Vagina (tissue), 2 donors: ENCODE results near the gene ADAMTS16. TPM values are rescaled to one million over a fixed set of nuclear protein-coding genes. Genes with fewer than 3 reads are reported as not detected.

Experiments
- DNase-seq, 2 donors: peaks; one replicate each; pipeline ENCODE4 v3.0.0-alpha.2; 2017; ENCODE audit errors: extremely low spot score in 2 of 2
- H3K27ac ChIP-seq: fragments of 200-600 bp; sonication (generic); one replicate; pipeline ENCODE4 v1.5.1; 2019
- H3K27me3 ChIP-seq: fragments of 200-600 bp; sonication (generic); one replicate; pipeline ENCODE4 v1.5.1; 2019
- H3K36me3 ChIP-seq, 2 donors: fragments of 200-600 bp; sonication (generic); one replicate each; pipeline ENCODE4 v1.5.1; 2017 to 2019
- H3K4me1 ChIP-seq: fragments of 200-600 bp; sonication (generic); one replicate; pipeline ENCODE4 v1.5.1; 2019
- H3K4me3 ChIP-seq, 2 donors: fragments of 200-600 bp; sonication (generic); 1 replicate in 1 of 2; 2 replicates in 1 of 2; pipeline ENCODE4 v1.5.1; 2016 to 2019
- H3K9me3 ChIP-seq: fragments of 200-600 bp; sonication (generic); one replicate; pipeline ENCODE4 v1.5.1; 2019
- POLR2A ChIP-seq, 2 donors: fragments of 450-650 bp; IDR thresholded peaks; one replicate each; pipeline ENCODE4 v1.6.1; 2017; ENCODE audit warnings: antibody characterized with exemption in 2 of 2, mild to moderate bottlenecking in 2 of 2, moderate library complexity in 2 of 2
- POLR2AphosphoS5 ChIP-seq, 2 donors: sonication (generic); formaldehyde crosslinking; IDR thresholded peaks; one replicate each; pipeline ENCODE4 v1.9.0; 2017; ENCODE audit warnings: antibody characterized with exemption in 2 of 2, mild to moderate bottlenecking in 2 of 2, low read depth in 1 of 2; ENCODE audit not compliant: insufficient read depth in 1 of 2
- intact Hi-C: fragments of 100-400 bp; cut with DNase I; formaldehyde crosslinking; loops from one replicate; pipeline ENCODE4 v1.15.1; 2023
- small RNA-seq: library from RNA; depleted of rRNA; stranded (forward); fragments of <200 nt; gene quantifications from one replicate; pipeline ENCODE3, GENCODE V24; 2016
- total RNA-seq: library from RNA; depleted of rRNA; stranded (reverse); fragments of >200 nt; gene quantifications from one replicate; pipeline ENCODE4 v1.2.3, GENCODE V29; 2016
- TF ChIP-seq, protein P1 (sequence below), 3 experiments: fragments of 450-650 bp in 2 of 3; fragments of 200-600 bp in 1 of 3; sonication (generic) in 1 of 3; IDR thresholded peaks; one replicate each; pipeline ENCODE4 v1.5.1; 2017 to 2019; ENCODE audit warnings: antibody characterized with exemption in 3 of 3, mild to moderate bottlenecking in 2 of 3, moderate library complexity in 2 of 3

ADAMTS16 gene
- total RNA-seq, 1 donor from 2014 or later = 0.49 TPM

- Histone ChIP-seq H3K9me3 (no peaks in the 10 kb centered on the region), H3K27ac (no peak overlapping the region), H3K36me3 (no peaks in the 10 kb centered on the region), H3K4me1 (no peaks in the 10 kb centered on the region), H3K4me3 (no peak overlapping the region), H3K27me3 (no peaks in the 10 kb centered on the region)
- TF ChIP-seq POLR2A (IDR thresholded peaks at IDR 0.05) = no peak
- no peak for TF ChIP-seq POLR2AphosphoS5 (IDR thresholded peaks at IDR 0.05; ENCODE audit: insufficient read depth in 1 of 2, low read depth in 1 of 2)
- TF ChIP-seq, protein P1, sequence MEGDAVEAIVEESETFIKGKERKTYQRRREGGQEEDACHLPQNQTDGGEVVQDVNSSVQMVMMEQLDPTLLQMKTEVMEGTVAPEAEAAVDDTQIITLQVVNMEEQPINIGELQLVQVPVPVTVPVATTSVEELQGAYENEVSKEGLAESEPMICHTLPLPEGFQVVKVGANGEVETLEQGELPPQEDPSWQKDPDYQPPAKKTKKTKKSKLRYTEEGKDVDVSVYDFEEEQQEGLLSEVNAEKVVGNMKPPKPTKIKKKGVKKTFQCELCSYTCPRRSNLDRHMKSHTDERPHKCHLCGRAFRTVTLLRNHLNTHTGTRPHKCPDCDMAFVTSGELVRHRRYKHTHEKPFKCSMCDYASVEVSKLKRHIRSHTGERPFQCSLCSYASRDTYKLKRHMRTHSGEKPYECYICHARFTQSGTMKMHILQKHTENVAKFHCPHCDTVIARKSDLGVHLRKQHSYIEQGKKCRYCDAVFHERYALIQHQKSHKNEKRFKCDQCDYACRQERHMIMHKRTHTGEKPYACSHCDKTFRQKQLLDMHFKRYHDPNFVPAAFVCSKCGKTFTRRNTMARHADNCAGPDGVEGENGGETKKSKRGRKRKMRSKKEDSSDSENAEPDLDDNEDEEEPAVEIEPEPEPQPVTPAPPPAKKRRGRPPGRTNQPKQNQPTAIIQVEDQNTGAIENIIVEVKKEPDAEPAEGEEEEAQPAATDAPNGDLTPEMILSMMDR (IDR thresholded peaks at IDR 0.05) = no peak
- intact Hi-C loops = no loop called here
- DNase-seq = no peak
Observed at GRCh38 chr5:5363045-5363444, 222.9 kb downstream of the ADAMTS16 start.

GRCh38 chr5:5364932-5365331 is 224.8 kb downstream of the ADAMTS16 start:
- Histone ChIP-seq H3K27ac (no peak overlapping the region), H3K9me3 (no peaks in the 10 kb centered on the region), H3K4me3 (no peak overlapping the region), H3K4me1 (no peaks in the 10 kb centered on the region), H3K27me3 (no peaks in the 10 kb centered on the region), H3K36me3 (no peaks in the 10 kb centered on the region)
- TF ChIP-seq, protein P1 (IDR thresholded peaks at IDR 0.05) = no peak
- no peak for TF ChIP-seq POLR2A (IDR thresholded peaks at IDR 0.05)
- no peak for TF ChIP-seq POLR2AphosphoS5 (IDR thresholded peaks at IDR 0.05; ENCODE audit: insufficient read depth in 1 of 2, low read depth in 1 of 2)
- no peak for DNase-seq
- intact Hi-C loops = no loop called here

DNA sequence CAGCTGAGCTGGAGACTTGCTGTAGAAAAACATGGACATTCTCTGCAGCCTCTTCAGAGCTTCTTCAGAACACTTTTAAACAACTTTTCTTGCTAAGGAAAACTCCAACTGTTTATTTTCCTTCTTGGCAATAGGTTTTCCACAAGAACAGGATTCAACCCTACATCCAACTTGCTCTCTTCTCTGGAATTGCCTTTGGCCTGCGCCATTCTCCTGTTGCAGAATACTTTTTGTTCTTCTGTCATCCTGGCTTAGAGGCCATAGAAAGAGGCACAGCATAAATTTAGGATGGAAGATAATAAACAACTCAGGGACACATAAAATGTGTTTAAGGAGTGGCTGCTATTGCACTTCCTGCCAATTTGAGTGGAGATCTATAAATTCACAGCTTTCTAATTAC is 227.6 kb downstream of the ADAMTS16 start:
- DNase-seq = no peak
- intact Hi-C loops = no loop called here
- Histone ChIP-seq H3K27ac (no peak overlapping the region), H3K4me3 (no peak overlapping the region), H3K27me3 (no peaks in the 10 kb centered on the region), H3K9me3 (no peaks in the 10 kb centered on the region), H3K4me1 (no peaks in the 10 kb centered on the region), H3K36me3 (no peaks in the 10 kb centered on the region)
- TF ChIP-seq POLR2A (IDR thresholded peaks at IDR 0.05) (no peak), POLR2AphosphoS5 (IDR thresholded peaks at IDR 0.05; ENCODE audit: insufficient read depth in 1 of 2, low read depth in 1 of 2) (no peak)
- TF ChIP-seq, protein P1 (IDR thresholded peaks at IDR 0.05) = no peak

GRCh38 chr5:5369051-5369605 is 229.0 kb downstream of the ADAMTS16 start:
- intact Hi-C loops = no loop called here
- Histone ChIP-seq H3K4me3 (no peak overlapping the region), H3K9me3 (no peaks in the 10 kb centered on the region)

More at GRCh38 chr5:5369051-5369605, 229.0 kb downstream of the ADAMTS16 start:
- TF ChIP-seq, protein P1 (IDR thresholded peaks at IDR 0.05) = no peak
- no peak for TF ChIP-seq POLR2A (IDR thresholded peaks at IDR 0.05)
- no peak for TF ChIP-seq POLR2AphosphoS5 (IDR thresholded peaks at IDR 0.05; ENCODE audit: insufficient read depth in 1 of 2, low read depth in 1 of 2)
- no peak for DNase-seq
- no peaks in the 10 kb centered on the region for H3K36me3 ChIP-seq
- no peak overlapping the region for H3K27ac ChIP-seq
- H3K4me1 ChIP-seq = peaks cover 7% of the 10 kb centered on the region
- H3K27me3 ChIP-seq = no peaks in the 10 kb centered on the region

Small RNA genes within 50 kb of the gene (small RNA-seq; reads per million reads assigned to genes)
- not detected for gene RN7SKP73
